ENCODE results near the gene COL1A2.

COL1A2 gene

GRCh38 chr7:94411188-94411466 lies 16.4 kb downstream of the COL1A2 start:
- DNase-seq = no peak

DNA sequence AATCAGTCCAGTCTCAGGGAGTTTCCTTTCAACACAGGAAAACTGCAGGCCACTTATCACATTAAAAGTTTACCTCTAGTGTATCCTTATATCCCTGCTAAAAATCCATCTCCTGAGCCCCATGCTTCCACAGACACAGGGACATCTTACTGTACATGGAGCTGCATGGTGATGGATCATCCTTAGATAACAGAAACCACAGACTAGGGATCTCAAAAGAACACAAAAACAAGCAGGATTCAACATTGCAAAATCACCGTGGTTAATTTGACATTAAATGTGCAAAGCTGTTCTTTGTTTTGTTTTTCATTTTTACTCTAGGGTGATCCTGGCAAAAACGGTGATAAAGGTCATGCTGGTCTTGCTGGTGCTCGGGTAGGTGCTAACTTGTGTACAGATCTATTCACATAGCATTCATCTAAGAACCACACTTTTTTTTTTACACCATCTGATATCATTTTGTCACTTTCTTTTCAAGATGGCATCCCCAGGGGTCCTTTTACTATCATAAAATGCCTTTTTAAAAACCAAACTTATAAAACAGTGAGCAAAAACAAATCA lies 18.1 kb downstream of the COL1A2 start:
- DNase-seq = no peak

- no peak for DNase-seq
Observed at GRCh38 chr7:94414481-94414880, 19.8 kb downstream of the COL1A2 start.

DNA sequence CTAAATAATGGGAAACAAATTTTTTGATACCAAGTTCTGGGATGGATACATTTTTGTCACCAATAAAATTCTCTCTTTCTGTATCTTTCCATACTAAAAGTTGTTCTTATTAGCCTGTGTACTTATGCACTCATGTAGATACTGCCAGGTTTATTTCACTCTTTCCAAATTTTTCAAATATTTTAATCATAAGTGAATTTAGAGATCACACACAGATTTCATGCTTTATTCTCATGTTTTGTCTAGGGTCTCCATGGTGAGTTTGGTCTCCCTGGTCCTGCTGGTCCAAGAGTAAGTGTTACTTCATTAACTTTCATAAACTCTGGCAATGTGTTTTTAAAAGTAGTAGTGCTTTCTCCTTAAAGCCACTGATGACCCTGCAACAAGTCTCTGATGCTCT lies 20.3 kb downstream of the COL1A2 start:
- no peak for DNase-seq

DNA sequence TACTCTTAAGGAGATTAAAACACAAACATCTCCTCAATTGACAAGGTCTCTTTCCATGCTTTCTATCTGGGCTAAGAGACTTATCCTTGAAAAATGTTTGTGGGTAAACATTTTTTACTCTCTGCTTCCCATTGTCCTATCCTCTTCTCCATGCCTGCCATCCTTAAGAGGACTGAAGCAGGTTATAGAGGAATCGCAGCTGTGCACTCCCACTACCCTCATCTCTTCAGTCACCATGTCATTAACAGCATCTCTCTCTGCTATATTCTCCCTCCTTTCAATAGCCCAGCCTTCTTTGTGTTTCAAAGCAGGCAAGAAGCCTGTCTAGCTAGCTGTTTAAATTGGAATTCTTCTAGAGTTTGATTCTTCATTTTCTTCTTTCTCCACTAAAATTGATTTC lies 22.6 kb downstream of the COL1A2 start:
- no peak for DNase-seq

DNA sequence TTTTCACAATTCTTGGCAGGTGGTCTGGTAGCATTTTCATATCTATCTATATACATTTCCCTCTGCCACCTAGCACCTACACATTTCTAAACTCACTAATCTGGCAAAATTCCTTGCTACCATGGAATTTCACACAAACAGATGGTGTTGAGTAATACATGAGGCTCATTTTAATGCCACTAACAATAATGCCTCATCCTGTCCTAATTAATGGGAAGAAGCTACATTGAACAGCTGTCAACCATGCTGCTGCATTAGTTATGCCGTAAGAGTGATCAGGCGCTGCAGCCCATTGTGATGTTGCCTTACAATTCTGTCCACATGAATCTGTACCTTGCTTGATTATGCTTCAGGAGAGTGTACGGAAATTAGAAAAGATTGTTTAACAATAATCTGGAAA lies 23.2 kb downstream of the COL1A2 start:
- DNase-seq = no peak

DNA sequence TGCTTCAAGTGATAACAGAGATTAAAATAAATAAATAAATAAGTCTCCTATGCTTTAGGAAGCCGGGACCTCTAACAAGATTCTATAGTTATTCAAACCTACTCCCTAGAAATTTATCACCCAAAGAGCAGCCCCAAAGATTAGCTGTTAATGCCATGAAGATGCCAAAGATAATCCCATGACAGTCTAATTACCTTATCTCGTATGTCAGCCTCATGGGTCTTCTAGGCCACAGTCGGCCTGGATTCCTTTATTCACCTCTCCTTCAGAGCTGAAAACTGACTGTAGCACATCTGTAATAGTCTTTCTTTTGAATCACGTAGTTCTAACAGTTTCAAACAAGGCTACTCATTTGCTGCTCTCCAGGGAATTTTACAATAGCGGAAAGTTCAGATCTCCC lies 24.2 kb downstream of the COL1A2 start:
- DNase-seq = no peak

DNA sequence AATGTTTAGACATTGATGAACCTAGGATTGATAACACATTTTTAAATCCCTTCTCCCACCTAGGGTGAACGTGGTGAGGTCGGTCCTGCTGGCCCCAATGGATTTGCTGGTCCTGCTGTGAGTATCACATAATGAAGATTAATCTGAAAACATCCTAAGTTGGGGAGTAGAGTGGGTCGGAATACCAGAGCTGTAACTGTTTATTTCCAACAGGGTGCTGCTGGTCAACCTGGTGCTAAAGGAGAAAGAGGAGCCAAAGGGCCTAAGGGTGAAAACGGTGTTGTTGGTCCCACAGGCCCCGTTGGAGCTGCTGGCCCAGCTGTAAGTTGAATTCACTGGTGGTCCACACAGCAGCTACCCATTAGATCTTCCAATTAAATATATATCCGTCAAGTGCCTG lies 25.6 kb downstream of the COL1A2 start:
- no peak for DNase-seq

DNA sequence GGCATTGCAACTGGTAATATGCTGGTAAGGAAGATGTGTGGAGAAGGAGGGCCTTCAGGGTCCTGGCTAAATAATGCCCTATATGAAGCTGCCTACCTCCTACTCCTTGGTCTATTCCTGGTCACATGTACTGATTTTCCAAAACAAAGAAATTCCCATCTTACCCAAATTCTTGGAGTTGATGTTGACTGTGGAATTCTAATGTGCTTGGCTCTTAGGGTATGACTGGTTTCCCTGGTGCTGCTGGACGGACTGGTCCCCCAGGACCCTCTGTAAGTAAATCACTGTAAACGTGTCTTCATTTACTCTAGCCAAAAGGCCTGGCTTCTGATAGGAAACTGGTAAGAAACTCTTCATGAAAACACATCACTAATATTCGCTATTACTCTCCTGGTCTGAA lies 27.0 kb downstream of the COL1A2 start:
- DNase-seq = no peak

GRCh38 chr7:94422136-94422535 lies 27.4 kb downstream of the COL1A2 start:
- DNase-seq = no peak

GRCh38 chr7:94422827-94423460 lies 28.2 kb downstream of the COL1A2 start:
- no peak for DNase-seq

GRCh38 chr7:94423863-94424735 lies 29.4 kb downstream of the COL1A2 start:
- no peak for DNase-seq

DNA sequence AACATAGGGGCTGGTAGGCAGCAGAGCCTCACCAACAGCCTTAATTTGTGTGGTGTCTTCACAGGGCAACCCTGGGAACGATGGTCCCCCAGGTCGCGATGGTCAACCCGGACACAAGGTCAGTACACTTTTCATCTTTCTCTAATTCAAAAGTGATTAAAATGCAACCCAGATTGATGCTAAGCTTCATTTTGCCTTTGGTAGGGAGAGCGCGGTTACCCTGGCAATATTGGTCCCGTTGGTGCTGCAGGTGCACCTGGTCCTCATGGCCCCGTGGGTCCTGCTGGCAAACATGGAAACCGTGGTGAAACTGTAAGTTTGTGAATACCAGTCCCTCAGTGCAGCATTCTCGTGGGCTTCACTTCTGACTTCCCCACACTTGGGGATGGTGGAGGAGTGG lies 30.9 kb downstream of the COL1A2 start:
- peak; percentile 55 for DNase-seq

DNA sequence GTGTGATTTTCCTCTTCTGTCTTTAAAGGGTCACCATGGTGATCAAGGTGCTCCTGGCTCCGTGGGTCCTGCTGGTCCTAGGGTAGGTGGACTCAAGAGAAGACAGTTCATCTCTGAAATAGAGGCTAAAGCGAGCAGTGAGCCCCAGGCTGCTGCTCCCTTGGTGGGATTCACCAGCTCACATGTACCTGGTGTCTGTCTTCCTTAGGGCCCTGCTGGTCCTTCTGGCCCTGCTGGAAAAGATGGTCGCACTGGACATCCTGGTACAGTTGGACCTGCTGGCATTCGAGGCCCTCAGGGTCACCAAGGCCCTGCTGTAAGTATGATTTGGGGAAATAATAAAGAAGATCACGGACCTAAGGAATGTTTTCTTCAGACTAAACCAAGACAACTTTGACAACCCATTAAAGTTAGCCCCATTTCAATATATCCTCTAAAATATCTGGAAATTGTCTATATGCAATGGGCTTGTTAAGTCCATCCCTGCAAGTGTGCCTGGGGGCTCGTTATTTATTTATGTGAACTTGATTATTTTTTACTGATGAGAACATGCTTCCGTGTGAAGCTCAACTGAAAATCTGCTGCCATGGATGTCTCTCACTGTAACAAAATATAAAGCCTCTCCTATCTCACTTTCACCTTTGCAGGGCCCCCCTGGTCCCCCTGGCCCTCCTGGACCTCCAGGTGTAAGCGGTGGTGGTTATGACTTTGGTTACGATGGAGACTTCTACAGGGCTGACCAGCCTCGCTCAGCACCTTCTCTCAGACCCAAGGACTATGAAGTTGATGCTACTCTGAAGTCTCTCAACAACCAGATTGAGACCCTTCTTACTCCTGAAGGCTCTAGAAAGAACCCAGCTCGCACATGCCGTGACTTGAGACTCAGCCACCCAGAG lies 32.5 kb downstream of the COL1A2 start:
- peak; percentile 61 for DNase-seq

GRCh38 chr7:94429153-94429552 lies 34.5 kb downstream of the COL1A2 start:
- DNase-seq = no peak

DNA sequence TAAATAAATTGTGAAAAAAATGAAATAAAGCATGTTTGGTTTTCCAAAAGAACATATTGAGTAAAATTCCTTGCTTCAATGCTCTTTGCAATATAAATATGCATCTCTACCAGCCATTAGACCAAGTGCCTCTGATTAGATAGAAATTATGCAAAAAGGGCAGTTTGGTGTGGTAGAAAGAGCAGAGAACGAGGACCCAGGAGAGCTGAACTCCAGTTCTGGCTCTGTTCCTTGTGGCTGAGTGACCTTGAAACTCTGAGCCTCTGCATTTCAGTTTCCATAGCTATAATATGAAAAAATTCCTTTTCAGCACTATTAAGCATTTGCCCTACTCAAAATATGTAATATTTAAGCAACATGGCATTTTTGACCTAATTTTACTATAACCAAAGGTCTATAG lies 36.5 kb downstream of the COL1A2 start:
- no peak for DNase-seq

GRCh38 chr7:94431619-94432280 lies 37.1 kb downstream of the COL1A2 start:
- DNase-seq = no peak

- no peak for DNase-seq
Observed at GRCh38 chr7:94432281-94432670, 37.6 kb downstream of the COL1A2 start.

- DNase-seq = no peak
Observed at GRCh38 chr7:94432817-94433216, 38.1 kb downstream of the COL1A2 start.

GRCh38 chr7:94433224-94433623 lies 38.5 kb downstream of the COL1A2 start:
- no peak for DNase-seq

- DNase-seq = no peak
Observed at GRCh38 chr7:94434042-94434441, 39.3 kb downstream of the COL1A2 start.

- peak; percentile 80 for DNase-seq
Observed at GRCh38 chr7:94436018-94436604, 41.4 kb downstream of the COL1A2 start.

Data from femur (tissue), 1 donor.